OCI-LY1 (cell line): ENCODE data around the gene MLX.

Experiments used
- EZH2 ChIP-seq: fragments of 200-600 bp; sonication (generic), shearing (Covaris generic); IDR thresholded peaks from 2 replicates; pipeline ENCODE4 v1.8.0; 2017; ENCODE audit warnings: borderline replicate concordance, mixed run types, mild to moderate bottlenecking, antibody characterized with exemption, low read length, moderate library complexity, mixed read lengths
- TF ChIP-seq, protein P1 (sequence below): fragments of 200-600 bp; sonication (generic), shearing (Covaris generic); IDR thresholded peaks from 2 replicates; pipeline ENCODE4 v1.5.1; 2017; ENCODE audit warnings: mild to moderate bottlenecking, antibody characterized with exemption, low read length, moderate library complexity, mixed read lengths

DNA sequence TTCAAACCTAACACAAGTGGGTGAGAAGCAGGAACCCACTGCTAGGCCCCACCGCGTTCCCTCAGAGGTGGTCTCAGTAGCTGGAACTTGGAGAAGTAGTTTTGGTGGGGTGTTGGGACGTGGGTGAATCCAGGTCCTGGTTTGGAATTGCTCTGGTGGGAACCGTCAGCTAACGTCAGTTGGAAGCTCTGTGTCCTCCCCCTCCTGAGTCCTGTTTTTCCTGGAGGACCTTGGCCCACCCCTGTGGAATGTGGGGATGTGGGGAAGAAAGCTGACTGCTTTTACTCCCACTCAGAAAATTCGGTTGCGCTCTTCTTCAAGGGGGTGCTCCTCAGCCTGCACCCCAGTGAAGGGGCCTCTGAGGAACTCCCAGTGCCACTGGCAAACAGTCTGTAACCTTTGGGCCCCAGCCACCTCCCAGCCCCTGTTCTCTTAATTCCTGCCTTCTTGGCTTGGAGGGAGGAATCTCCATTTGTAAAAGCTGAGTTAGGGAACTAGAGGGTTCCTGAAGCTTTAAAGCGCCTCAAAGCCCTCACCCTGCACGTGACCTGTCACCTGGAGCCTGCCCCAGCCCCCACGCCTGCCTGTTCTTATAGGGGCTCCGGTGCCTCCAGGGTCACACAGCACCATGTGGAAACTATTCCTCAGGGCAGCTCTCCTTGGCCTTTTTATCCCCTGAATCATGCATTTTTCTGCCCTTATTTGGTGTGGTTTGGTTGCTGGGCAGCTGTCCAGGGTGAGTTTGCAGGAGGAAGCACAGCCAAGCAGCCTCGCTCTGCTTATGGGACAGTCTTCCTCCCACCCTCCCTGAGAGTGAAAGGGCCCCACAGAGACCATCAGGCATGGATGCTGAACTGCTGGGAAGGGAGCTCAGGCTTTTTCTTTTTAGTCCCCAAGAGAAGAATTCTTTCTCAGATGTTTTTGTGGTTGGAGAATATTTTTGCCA, 47.1 kb upstream of the MLX start:
- TF ChIP-seq, protein P1, sequence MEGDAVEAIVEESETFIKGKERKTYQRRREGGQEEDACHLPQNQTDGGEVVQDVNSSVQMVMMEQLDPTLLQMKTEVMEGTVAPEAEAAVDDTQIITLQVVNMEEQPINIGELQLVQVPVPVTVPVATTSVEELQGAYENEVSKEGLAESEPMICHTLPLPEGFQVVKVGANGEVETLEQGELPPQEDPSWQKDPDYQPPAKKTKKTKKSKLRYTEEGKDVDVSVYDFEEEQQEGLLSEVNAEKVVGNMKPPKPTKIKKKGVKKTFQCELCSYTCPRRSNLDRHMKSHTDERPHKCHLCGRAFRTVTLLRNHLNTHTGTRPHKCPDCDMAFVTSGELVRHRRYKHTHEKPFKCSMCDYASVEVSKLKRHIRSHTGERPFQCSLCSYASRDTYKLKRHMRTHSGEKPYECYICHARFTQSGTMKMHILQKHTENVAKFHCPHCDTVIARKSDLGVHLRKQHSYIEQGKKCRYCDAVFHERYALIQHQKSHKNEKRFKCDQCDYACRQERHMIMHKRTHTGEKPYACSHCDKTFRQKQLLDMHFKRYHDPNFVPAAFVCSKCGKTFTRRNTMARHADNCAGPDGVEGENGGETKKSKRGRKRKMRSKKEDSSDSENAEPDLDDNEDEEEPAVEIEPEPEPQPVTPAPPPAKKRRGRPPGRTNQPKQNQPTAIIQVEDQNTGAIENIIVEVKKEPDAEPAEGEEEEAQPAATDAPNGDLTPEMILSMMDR = no peak
- TF ChIP-seq EZH2 = no peak
